Endothelial cell (in vitro differentiated cells): ENCODE results near the gene MDFIC. TPM values are rescaled to one million over a fixed set of nuclear protein-coding genes. Genes with fewer than 3 reads are reported as not detected.

ENCODE experiments used
- DNase-seq: peaks from one replicate; pipeline ENCODE4 v3.0.0; 2021; ENCODE audit warnings: low spot score
- H3K27ac Mint-ChIP-seq: one replicate; pipeline ENCODE4 v1.8.0; 2021; ENCODE audit warnings: mixed read lengths, inconsistent platforms; ENCODE audit not compliant: unreplicated experiment
- H3K27me3 Mint-ChIP-seq: one replicate; pipeline ENCODE4 v1.8.0; 2021; ENCODE audit warnings: mild to moderate bottlenecking, moderate library complexity, mixed read lengths, inconsistent platforms; ENCODE audit not compliant: unreplicated experiment
- H3K36me3 Mint-ChIP-seq: one replicate; pipeline ENCODE4 v1.8.0; 2021; ENCODE audit warnings: mild to moderate bottlenecking, low read depth, mixed read lengths, inconsistent platforms; ENCODE audit not compliant: unreplicated experiment
- H3K4me1 Mint-ChIP-seq: one replicate; pipeline ENCODE4 v1.8.0; 2021; ENCODE audit warnings: mild to moderate bottlenecking, mixed read lengths, inconsistent platforms; ENCODE audit not compliant: unreplicated experiment
- H3K4me3 Mint-ChIP-seq: one replicate; pipeline ENCODE4 v1.8.0; 2021; ENCODE audit warnings: mild to moderate bottlenecking, mixed read lengths, inconsistent platforms; ENCODE audit not compliant: unreplicated experiment
- H3K9me3 Mint-ChIP-seq: one replicate; pipeline ENCODE4 v1.8.0; 2021; ENCODE audit warnings: mixed read lengths, inconsistent platforms; ENCODE audit not compliant: unreplicated experiment
- CTCF ChIP-seq: fragments of 200-600 bp; sonication (generic); IDR thresholded peaks from one replicate; pipeline ENCODE4 v1.5.0; 2021; ENCODE audit warnings: antibody characterized with exemption; ENCODE audit not compliant: unreplicated experiment
- total RNA-seq: library from RNA; stranded (reverse); fragmentation: NEBNext Ultra II Directional; extraction: Animal tissue kit (Norgen Biotek cat#: 25700); gene quantifications from one replicate; pipeline ENCODE4 v1.2.1, GENCODE V29; 2021; ENCODE audit not compliant: unreplicated experiment

MDFIC gene
- total RNA-seq, 1 donor from 2014 or later = 22.3 TPM

DNA sequence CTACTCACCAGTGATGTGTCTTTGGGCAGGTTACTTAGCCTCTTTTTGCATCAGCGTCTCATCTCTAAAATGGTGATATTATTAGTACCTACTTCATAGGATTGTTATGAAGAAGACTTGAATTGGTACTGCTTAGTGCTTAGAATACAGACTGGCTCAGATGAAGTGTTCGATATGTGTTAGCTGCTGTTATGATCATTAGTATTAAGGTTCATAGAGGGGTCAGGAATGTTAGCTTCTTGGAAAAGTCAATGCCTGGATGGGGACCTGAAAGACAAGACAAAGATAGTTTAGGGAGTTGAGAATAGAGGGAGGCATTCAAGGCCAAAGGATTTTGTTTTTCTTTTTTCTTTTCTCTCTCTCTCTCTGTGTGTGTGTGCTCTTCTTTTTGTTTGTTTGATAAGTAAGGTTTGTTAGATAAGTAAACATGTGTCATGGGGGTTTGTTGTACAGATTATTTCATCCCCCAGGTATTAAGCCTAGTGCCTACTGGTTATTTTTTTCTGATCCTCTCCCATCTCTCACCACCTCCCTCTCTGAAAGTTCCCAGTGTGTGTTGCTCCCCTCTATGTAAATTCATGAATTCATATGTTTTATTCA lies 63.3 kb downstream of the MDFIC start:
- no peaks in the 10 kb centered on the region for H3K27me3 Mint-ChIP-seq
- no peak for DNase-seq
- H3K9me3 Mint-ChIP-seq = no peaks in the 10 kb centered on the region

GRCh38 chr7:114986190-114987180 lies 64.6 kb downstream of the MDFIC start:
- H3K27ac Mint-ChIP-seq = no peak overlapping the region
- no peak overlapping the region for H3K4me3 Mint-ChIP-seq
- H3K9me3 Mint-ChIP-seq = no peaks in the 10 kb centered on the region
- peaks cover 2% of the 10 kb centered on the region for H3K27me3 Mint-ChIP-seq
- H3K4me1 Mint-ChIP-seq = no peaks in the 10 kb centered on the region
- DNase-seq = no peak
- TF ChIP-seq CTCF = no peak
- H3K36me3 Mint-ChIP-seq = peaks cover 4% of the 10 kb centered on the region

More for the DNA sequence above, 63.3 kb downstream of the MDFIC start:
- no peak overlapping the region for H3K27ac Mint-ChIP-seq
- H3K36me3 Mint-ChIP-seq = peaks cover 1% of the 10 kb centered on the region
- no peak for TF ChIP-seq CTCF
- H3K4me1 Mint-ChIP-seq = peaks cover 6% of the 10 kb centered on the region
- H3K4me3 Mint-ChIP-seq = no peak overlapping the region

GRCh38 chr7:114988026-114988425 lies 66.1 kb downstream of the MDFIC start:
- no peak for DNase-seq
- Mint-ChIP-seq H3K27ac (no peak overlapping the region), H3K4me1 (no peaks in the 10 kb centered on the region), H3K4me3 (no peak overlapping the region), H3K27me3 (peaks cover 2% of the 10 kb centered on the region), H3K36me3 (peaks cover 4% of the 10 kb centered on the region), H3K9me3 (no peaks in the 10 kb centered on the region)
- no peak for TF ChIP-seq CTCF

GRCh38 chr7:114988755-114989375 lies 67.0 kb downstream of the MDFIC start:
- H3K4me1 Mint-ChIP-seq = no peaks in the 10 kb centered on the region
- peaks cover 4% of the 10 kb centered on the region for H3K36me3 Mint-ChIP-seq
- no peak overlapping the region for H3K27ac Mint-ChIP-seq
- H3K4me3 Mint-ChIP-seq = no peak overlapping the region
- no peak for DNase-seq
- no peak for TF ChIP-seq CTCF
- peaks cover 2% of the 10 kb centered on the region for H3K27me3 Mint-ChIP-seq
- no peaks in the 10 kb centered on the region for H3K9me3 Mint-ChIP-seq
